HEK293T (cell line): ENCODE results near the gene ACTL6A.

Experiments used
- ARNT ChIP-seq: fragments of 450-650 bp; IDR thresholded peaks from 2 replicates; pipeline ENCODE4 v1.6.1; 2017; ENCODE audit warnings: mild to moderate bottlenecking
- ELF4 ChIP-seq: fragments of 450-650 bp; IDR thresholded peaks from 2 replicates; pipeline ENCODE4 v1.6.1; 2017; ENCODE audit warnings: antibody characterized with exemption
- FOXM1 ChIP-seq: fragments of 450-650 bp; IDR thresholded peaks from 2 replicates; pipeline ENCODE4 v1.6.1; 2017; ENCODE audit warnings: mild to moderate bottlenecking, borderline replicate concordance

- TF ChIP-seq FOXM1 (no peak), ELF4 (no peak), ARNT (no peak)
Observed at GRCh38 chr3:179526989-179527391, 35.7 kb upstream of the ACTL6A start.
